Osteoblast (primary cell): ENCODE measurements around the gene HEPACAM2. TPM values are rescaled to one million over a fixed set of nuclear protein-coding genes. Genes with fewer than 3 reads are reported as not detected.

ENCODE experiments used
- DNase-seq: peaks from one replicate; pipeline ENCODE4 v3.0.0; 2011; ENCODE audit warnings: low spot score, mixed read lengths; ENCODE audit not compliant: insufficient read length; ENCODE audit errors: missing footprints
- H2AFZ ChIP-seq: 2 replicates; pipeline ENCODE4 v1.6.0; 2011; ENCODE audit warnings: mild to moderate bottlenecking, low read length
- H3K27ac ChIP-seq: 2 replicates; pipeline ENCODE4 v1.5.1; 2011; ENCODE audit warnings: mild to moderate bottlenecking, low read depth, low read length, moderate library complexity
- H3K27me3 ChIP-seq: 2 replicates; pipeline ENCODE4 v1.6.0; 2012; ENCODE audit warnings: mild to moderate bottlenecking, control low read depth, inconsistent platforms, low read length, moderate library complexity; ENCODE audit not compliant: insufficient read depth
- H3K36me3 ChIP-seq: 2 replicates; pipeline ENCODE4 v1.5.1; 2011; ENCODE audit warnings: mild to moderate bottlenecking, low read length, control low read depth, moderate library complexity; ENCODE audit not compliant: insufficient read depth
- H3K4me1 ChIP-seq: 2 replicates; pipeline ENCODE4 v1.5.1; 2011; ENCODE audit warnings: mild to moderate bottlenecking, low read length, control low read depth, moderate library complexity; ENCODE audit not compliant: insufficient read depth
- H3K4me2 ChIP-seq: 2 replicates; pipeline ENCODE4 v1.6.0; 2011; ENCODE audit warnings: mild to moderate bottlenecking, low read length; ENCODE audit not compliant: insufficient read depth
- H3K4me3 ChIP-seq: fragments of 200-600 bp; sonication (generic); 3 replicates; pipeline ENCODE4 v1.5.1; 2012; ENCODE audit warnings: mild to moderate bottlenecking, low read length, inconsistent platforms; ENCODE audit not compliant: insufficient read depth
- H3K79me2 ChIP-seq: 2 replicates; pipeline ENCODE4 v1.6.0; 2012; ENCODE audit warnings: mild to moderate bottlenecking, low read length, control low read depth, inconsistent platforms; ENCODE audit not compliant: insufficient read depth
- H3K9me3 ChIP-seq: 2 replicates; pipeline ENCODE4 v1.5.1; 2011; ENCODE audit warnings: low read depth, low read length, control low read depth
- H4K20me1 ChIP-seq: 2 replicates; pipeline ENCODE4 v1.6.0; 2012; ENCODE audit warnings: mild to moderate bottlenecking, low read length, control low read depth; ENCODE audit not compliant: insufficient read depth
- total RNA-seq: library from RNA; depleted of rRNA; stranded (reverse); fragments of >200 nt; gene quantifications from 2 replicates; pipeline ENCODE4 v1.2.3, GENCODE V29; 2012
- TF ChIP-seq, protein P1 (sequence below): IDR thresholded peaks from 2 replicates; pipeline ENCODE4 v1.5.1; 2011; ENCODE audit warnings: mild to moderate bottlenecking, low read depth, low read length, moderate library complexity; ENCODE audit errors: extremely low read depth

The HEPACAM2 gene
- total RNA-seq, 1 donor, result under 0.01 TPM

DNA sequence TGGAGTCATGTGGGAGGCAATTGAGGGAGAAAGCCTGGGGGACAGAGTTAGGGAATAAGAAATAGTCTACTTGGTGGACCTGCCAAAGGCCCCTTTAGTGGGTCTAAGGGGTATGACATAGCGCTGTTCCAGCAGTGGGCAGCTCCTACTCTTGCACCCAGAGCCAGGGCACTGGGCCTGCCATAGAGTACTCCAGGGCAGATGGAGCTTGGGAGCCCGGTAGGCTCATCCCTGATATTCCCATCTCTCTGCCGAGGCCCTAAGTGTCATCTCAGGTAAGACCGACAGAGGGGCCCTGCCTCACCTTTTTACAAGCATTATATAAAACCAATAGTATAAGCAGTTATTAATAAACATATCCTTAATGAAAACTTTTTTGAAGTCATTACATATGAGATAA lies 87.7 kb downstream of the HEPACAM2 start:
- no peaks in the 10 kb centered on the region for H4K20me1 ChIP-seq
- H3K27ac ChIP-seq, result no peak overlapping the region
- no peak overlapping the region for H3K4me3 ChIP-seq
- H3K4me1 ChIP-seq, result no peaks in the 10 kb centered on the region
- no peak for DNase-seq
- H2AFZ ChIP-seq, result no peak overlapping the region
- TF ChIP-seq, protein P1, sequence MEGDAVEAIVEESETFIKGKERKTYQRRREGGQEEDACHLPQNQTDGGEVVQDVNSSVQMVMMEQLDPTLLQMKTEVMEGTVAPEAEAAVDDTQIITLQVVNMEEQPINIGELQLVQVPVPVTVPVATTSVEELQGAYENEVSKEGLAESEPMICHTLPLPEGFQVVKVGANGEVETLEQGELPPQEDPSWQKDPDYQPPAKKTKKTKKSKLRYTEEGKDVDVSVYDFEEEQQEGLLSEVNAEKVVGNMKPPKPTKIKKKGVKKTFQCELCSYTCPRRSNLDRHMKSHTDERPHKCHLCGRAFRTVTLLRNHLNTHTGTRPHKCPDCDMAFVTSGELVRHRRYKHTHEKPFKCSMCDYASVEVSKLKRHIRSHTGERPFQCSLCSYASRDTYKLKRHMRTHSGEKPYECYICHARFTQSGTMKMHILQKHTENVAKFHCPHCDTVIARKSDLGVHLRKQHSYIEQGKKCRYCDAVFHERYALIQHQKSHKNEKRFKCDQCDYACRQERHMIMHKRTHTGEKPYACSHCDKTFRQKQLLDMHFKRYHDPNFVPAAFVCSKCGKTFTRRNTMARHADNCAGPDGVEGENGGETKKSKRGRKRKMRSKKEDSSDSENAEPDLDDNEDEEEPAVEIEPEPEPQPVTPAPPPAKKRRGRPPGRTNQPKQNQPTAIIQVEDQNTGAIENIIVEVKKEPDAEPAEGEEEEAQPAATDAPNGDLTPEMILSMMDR, result no peak
- no peak overlapping the region for H3K4me2 ChIP-seq
- no peaks in the 10 kb centered on the region for H3K79me2 ChIP-seq
- H3K36me3 ChIP-seq, result peaks cover 10% of the 10 kb centered on the region
- H3K27me3 ChIP-seq, result no peaks in the 10 kb centered on the region
- no peaks in the 10 kb centered on the region for H3K9me3 ChIP-seq

Other genes with a start within 250 kb of the HEPACAM2 start
- 29.3 and 30.4 TPM in 2 replicates for gene SAMD9, start 108.5 kb downstream of the HEPACAM2 start, total RNA-seq
- 17.7 and 25.0 TPM in 2 replicates for gene SAMD9L, start 78.1 kb downstream of the HEPACAM2 start, total RNA-seq
- 34.4 and 40.4 TPM in 2 replicates for gene VPS50, start 5.9 kb upstream of the HEPACAM2 start, total RNA-seq